ENCODE data around the gene RIPK4. TPM values are rescaled to one million over a fixed set of nuclear protein-coding genes. Genes with fewer than 3 reads are reported as not detected.

The RIPK4 gene
- total and polyA plus RNA-seq, 2 of the 13 experiments (the other 11 are each of a cell fraction or from before 2014, with no cell fraction given) = 3.1 to 4.9 TPM

DNA sequence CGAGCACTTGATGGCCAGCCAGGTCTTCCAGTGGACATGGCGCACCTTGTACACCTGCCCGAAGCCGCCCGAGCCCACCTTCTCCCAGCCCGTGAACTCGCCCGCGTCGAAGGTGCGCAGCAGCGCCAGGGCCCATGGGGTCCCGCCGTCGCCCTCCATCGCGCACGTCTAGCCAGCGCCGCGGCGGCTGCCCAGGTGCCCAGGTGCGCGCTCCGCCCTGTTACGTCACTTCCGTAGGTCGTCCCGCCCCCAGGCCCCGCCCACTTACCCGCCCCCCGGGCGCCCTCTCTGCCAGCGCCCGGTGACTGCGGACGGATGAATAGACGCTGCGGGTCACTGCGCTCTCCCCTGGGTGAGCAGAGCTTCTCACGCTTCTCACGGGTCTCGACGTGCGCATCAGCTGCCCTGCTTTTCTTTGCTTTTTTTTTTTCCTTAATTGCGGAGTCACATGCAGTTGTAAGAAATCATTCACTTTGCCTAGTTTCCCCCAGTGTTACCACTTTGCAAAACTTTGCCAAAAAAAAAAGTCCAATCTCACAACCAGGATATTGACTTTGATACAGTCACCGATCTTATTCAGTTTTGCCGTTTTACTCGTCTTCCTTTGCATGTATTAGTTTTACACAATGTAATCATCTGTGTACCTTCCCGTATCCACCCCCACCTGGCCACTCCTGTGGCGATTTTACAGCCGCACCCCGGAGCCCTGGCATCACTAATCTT, at the start of gene RIPK4 (continued):
- TF ChIP-seq, protein P1, sequence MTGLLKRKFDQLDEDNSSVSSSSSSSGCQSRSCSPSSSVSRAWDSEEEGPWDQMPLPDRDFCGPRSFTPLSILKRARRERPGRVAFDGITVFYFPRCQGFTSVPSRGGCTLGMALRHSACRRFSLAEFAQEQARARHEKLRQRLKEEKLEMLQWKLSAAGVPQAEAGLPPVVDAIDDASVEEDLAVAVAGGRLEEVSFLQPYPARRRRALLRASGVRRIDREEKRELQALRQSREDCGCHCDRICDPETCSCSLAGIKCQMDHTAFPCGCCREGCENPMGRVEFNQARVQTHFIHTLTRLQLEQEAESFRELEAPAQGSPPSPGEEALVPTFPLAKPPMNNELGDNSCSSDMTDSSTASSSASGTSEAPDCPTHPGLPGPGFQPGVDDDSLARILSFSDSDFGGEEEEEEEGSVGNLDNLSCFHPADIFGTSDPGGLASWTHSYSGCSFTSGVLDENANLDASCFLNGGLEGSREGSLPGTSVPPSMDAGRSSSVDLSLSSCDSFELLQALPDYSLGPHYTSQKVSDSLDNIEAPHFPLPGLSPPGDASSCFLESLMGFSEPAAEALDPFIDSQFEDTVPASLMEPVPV (CRISPR knock-in tag; IDR thresholded peaks at IDR 0.05) = no peak
- TF ChIP-seq GATAD1 (CRISPR knock-in tag; IDR thresholded peaks at IDR 0.05) = 0 out of 2 replicates have a peak, but pooled peaks have one; percentile 1
- TF ChIP-seq, protein P2, sequence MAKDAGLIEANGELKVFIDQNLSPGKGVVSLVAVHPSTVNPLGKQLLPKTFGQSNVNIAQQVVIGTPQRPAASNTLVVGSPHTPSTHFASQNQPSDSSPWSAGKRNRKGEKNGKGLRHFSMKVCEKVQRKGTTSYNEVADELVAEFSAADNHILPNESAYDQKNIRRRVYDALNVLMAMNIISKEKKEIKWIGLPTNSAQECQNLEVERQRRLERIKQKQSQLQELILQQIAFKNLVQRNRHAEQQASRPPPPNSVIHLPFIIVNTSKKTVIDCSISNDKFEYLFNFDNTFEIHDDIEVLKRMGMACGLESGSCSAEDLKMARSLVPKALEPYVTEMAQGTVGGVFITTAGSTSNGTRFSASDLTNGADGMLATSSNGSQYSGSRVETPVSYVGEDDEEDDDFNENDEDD (CRISPR knock-in tag; IDR thresholded peaks at IDR 0.05; ENCODE audit: borderline replicate concordance) = peak; percentile 40; the same call in 1 of the 2 replicates
- TF ChIP-seq, protein P3, sequence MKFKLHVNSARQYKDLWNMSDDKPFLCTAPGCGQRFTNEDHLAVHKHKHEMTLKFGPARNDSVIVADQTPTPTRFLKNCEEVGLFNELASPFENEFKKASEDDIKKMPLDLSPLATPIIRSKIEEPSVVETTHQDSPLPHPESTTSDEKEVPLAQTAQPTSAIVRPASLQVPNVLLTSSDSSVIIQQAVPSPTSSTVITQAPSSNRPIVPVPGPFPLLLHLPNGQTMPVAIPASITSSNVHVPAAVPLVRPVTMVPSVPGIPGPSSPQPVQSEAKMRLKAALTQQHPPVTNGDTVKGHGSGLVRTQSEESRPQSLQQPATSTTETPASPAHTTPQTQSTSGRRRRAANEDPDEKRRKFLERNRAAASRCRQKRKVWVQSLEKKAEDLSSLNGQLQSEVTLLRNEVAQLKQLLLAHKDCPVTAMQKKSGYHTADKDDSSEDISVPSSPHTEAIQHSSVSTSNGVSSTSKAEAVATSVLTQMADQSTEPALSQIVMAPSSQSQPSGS (CRISPR knock-in tag; IDR thresholded peaks at IDR 0.05) = peak; percentile 82
- no peak for TF ChIP-seq ZNF335 (CRISPR knock-in tag; IDR thresholded peaks at IDR 0.05)
- TF ChIP-seq KMT2B (CRISPR knock-in tag; IDR thresholded peaks at IDR 0.05) = peak; percentile 21; the same call in 1 of the 2 replicates
- peak; percentile 80 for TF ChIP-seq ERF (CRISPR knock-in tag; IDR thresholded peaks at IDR 0.05)
- TF ChIP-seq, protein P4, sequence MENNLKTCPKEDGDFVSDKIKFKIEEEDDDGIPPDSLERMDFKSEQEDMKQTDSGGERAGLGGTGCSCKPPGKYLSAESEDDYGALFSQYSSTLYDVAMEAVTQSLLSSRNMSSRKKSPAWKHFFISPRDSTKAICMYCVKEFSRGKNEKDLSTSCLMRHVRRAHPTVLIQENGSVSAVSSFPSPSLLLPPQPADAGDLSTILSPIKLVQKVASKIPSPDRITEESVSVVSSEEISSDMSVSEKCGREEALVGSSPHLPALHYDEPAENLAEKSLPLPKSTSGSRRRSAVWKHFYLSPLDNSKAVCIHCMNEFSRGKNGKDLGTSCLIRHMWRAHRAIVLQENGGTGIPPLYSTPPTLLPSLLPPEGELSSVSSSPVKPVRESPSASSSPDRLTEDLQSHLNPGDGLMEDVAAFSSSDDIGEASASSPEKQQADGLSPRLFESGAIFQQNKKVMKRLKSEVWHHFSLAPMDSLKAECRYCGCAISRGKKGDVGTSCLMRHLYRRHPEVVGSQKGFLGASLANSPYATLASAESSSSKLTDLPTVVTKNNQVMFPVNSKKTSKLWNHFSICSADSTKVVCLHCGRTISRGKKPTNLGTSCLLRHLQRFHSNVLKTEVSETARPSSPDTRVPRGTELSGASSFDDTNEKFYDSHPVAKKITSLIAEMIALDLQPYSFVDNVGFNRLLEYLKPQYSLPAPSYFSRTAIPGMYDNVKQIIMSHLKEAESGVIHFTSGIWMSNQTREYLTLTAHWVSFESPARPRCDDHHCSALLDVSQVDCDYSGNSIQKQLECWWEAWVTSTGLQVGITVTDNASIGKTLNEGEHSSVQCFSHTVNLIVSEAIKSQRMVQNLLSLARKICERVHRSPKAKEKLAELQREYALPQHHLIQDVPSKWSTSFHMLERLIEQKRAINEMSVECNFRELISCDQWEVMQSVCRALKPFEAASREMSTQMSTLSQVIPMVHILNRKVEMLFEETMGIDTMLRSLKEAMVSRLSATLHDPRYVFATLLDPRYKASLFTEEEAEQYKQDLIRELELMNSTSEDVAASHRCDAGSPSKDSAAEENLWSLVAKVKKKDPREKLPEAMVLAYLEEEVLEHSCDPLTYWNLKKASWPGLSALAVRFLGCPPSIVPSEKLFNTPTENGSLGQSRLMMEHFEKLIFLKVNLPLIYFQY (CRISPR knock-in tag; IDR thresholded peaks at IDR 0.05; ENCODE audit: borderline replicate concordance) = 0 out of 2 replicates have a peak, but pooled peaks have one; percentile 13
- no peak for TF ChIP-seq THAP11 (CRISPR knock-in tag; IDR thresholded peaks at IDR 0.05)
- TF ChIP-seq, protein P5, sequence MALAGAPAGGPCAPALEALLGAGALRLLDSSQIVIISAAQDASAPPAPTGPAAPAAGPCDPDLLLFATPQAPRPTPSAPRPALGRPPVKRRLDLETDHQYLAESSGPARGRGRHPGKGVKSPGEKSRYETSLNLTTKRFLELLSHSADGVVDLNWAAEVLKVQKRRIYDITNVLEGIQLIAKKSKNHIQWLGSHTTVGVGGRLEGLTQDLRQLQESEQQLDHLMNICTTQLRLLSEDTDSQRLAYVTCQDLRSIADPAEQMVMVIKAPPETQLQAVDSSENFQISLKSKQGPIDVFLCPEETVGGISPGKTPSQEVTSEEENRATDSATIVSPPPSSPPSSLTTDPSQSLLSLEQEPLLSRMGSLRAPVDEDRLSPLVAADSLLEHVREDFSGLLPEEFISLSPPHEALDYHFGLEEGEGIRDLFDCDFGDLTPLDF (CRISPR knock-in tag; IDR thresholded peaks at IDR 0.05) = no peak; the same call in 1 of the 2 replicates
- TF ChIP-seq MAZ (IDR thresholded peaks at IDR 0.05; ENCODE audit: borderline replicate concordance, low read depth, low read length) = no peak
- TF ChIP-seq MAZ (CRISPR knock-in tag; IDR thresholded peaks at IDR 0.05; ENCODE audit: low read depth) = peak; percentile 62
- TF ChIP-seq SPEN (CRISPR knock-in tag; IDR thresholded peaks at IDR 0.05; ENCODE audit: low read depth) = peak; percentile 57; the same call in 1 of the 2 replicates
- no peak for TF ChIP-seq NCOA5 (CRISPR knock-in tag; IDR thresholded peaks at IDR 0.05)
- no peak for TF ChIP-seq HNRNPH1 (optimal IDR thresholded peaks at IDR 0.05; ENCODE audit: low read depth, low read length)
- no peak for TF ChIP-seq SMARCC2 (IDR thresholded peaks at IDR 0.05)
- TF ChIP-seq MAFK (conservative IDR thresholded peaks at IDR 0.05 in 1 of 2, IDR thresholded peaks at IDR 0.05 in 1 of 2; ENCODE audit: low read length in 2 of 2) = no peak
- TF ChIP-seq U2AF1 (optimal IDR thresholded peaks at IDR 0.05; ENCODE audit: low read depth, low read length) = no peak
- TF ChIP-seq KAT7 (CRISPR knock-in tag; IDR thresholded peaks at IDR 0.05; ENCODE audit: borderline replicate concordance) = peak; percentile 32; the same call in 1 of the 2 replicates
- TF ChIP-seq, protein P6, sequence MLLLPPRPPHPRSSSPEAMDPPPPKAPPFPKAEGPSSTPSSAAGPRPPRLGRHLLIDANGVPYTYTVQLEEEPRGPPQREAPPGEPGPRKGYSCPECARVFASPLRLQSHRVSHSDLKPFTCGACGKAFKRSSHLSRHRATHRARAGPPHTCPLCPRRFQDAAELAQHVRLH (CRISPR knock-in tag; IDR thresholded peaks at IDR 0.05; ENCODE audit: borderline replicate concordance, low read depth) = no peak
